Measurements from ENCODE around the gene IRF4.

Gene IRF4

DNA sequence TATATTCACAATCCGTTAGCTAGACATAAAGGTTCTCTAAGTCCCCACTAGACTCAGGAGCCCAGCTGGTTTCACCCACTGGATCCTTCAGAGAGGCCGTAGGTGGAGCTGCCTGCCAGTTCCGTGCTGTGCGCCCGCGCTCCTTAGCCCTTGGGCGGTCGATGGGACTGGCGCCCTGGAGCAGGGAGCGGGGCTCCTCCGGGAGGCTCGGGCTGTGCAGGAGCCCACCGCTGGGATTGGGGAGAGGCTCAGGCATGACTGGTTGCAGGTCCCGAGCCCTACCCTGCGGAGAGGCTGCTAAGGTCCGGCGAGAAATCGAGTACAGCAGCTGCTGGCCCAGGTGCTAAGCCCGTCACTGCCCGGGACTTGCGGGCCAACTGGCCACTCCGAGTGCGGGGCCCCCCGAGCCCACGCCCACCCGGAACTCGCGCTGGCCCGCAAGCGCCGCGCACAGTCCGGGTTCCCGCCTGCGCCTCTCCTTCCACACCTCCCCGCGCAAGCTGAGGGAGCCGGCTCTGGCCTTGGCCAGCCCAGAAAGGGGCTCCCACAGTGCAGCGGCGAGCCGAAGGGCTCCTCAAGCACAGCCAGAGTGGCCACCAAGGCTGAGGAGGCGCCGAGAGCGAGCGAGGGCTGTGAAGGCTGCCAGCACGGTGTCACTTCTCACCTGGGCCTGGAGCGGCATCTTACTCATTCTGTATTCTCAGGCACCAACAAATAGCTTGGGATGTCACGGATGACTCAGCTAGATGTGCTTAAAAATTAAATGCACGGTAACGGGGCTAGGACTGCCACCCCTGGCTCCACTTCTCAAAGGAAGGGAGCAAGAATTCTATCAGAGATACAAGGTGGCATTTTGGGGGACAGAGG is 44.1 kb downstream of the IRF4 start:
- ATAC-seq (ENCODE audit: low read depth) (no peak), DNase-seq (ENCODE audit: low spot score) (no peak)
- Histone ChIP-seq H3K9me3 (ENCODE audit: severe bottlenecking) (no peaks in the 10 kb centered on the region), H3K4me3 (ENCODE audit: severe bottlenecking) (no peak overlapping the region), H3K4me1 (ENCODE audit: insufficient read depth, poor library complexity, severe bottlenecking) (no peaks in the 10 kb centered on the region), H3K27ac (ENCODE audit: poor library complexity, severe bottlenecking) (no peak overlapping the region), H3K36me3 (ENCODE audit: low read depth) (no peaks in the 10 kb centered on the region), H3K27me3 (ENCODE audit: insufficient read depth, poor library complexity, severe bottlenecking) (peaks cover 3% of the 10 kb centered on the region)
- TF ChIP-seq, protein P1, sequence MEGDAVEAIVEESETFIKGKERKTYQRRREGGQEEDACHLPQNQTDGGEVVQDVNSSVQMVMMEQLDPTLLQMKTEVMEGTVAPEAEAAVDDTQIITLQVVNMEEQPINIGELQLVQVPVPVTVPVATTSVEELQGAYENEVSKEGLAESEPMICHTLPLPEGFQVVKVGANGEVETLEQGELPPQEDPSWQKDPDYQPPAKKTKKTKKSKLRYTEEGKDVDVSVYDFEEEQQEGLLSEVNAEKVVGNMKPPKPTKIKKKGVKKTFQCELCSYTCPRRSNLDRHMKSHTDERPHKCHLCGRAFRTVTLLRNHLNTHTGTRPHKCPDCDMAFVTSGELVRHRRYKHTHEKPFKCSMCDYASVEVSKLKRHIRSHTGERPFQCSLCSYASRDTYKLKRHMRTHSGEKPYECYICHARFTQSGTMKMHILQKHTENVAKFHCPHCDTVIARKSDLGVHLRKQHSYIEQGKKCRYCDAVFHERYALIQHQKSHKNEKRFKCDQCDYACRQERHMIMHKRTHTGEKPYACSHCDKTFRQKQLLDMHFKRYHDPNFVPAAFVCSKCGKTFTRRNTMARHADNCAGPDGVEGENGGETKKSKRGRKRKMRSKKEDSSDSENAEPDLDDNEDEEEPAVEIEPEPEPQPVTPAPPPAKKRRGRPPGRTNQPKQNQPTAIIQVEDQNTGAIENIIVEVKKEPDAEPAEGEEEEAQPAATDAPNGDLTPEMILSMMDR (IDR thresholded peaks at IDR 0.05; ENCODE audit: poor library complexity, severe bottlenecking), result no peak

DNA sequence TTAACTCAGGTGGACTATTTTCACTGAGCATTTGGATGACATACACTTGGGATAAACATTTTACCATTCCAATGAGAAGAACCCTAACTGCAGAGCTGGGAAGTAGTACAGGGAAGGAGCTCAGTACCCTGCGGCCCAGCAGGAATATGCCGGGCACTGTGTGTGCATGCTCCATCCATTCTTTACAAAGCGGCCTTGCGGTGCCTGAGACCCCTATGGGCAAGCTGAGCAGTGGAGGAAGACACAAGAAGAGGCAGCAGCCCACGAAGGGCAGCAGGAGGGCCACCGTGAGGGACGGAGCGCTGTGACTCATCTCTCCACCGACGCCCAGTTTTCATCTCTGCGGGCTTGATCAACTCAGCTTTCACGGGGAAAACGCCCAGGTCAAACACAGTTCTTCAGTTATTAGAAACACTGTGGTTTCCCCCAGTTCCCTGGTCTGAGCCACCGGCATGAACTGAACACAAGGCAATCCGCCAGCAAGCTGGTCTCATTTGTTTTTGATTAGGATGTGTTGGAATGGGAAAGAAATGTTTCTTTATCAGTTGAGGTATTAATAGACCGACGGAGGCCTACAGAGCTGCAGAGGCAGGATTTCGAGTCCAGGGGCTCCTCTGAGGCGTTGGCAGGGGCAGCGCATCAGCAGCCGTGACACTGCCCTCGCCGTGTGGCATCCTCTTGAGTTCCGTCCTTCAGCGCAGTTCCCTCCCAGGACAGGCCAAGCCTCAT is 44.9 kb downstream of the IRF4 start:
- no peak overlapping the region for H3K27ac ChIP-seq (ENCODE audit: poor library complexity, severe bottlenecking)
- H3K9me3 ChIP-seq (ENCODE audit: severe bottlenecking), result no peaks in the 10 kb centered on the region
- H3K36me3 ChIP-seq (ENCODE audit: low read depth), result no peaks in the 10 kb centered on the region
- H3K4me1 ChIP-seq (ENCODE audit: insufficient read depth, poor library complexity, severe bottlenecking), result no peaks in the 10 kb centered on the region
- TF ChIP-seq, protein P1 (IDR thresholded peaks at IDR 0.05; ENCODE audit: poor library complexity, severe bottlenecking), result no peak
- no peak for DNase-seq (ENCODE audit: low spot score)
- H3K27me3 ChIP-seq (ENCODE audit: insufficient read depth, poor library complexity, severe bottlenecking), result peaks cover 5% of the 10 kb centered on the region
- ATAC-seq (ENCODE audit: low read depth), result no peak
- no peak overlapping the region for H3K4me3 ChIP-seq (ENCODE audit: severe bottlenecking)

DNA sequence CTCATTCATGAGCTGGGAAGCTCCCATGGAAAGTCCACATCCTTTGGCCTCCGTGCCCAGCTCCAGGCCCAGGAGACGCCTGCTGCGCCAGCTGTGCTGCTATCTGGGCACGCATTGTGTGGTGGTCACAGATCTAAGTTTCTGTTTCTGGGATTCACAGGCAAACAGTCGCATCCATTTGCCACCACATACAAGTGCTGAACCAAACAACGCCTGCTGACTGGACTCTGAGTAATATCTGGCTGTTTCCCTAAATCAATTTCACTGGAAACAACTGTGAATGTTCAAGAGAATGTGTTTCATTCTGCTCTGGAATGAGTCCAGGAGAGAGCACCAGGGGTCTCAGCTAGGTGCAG is 45.5 kb downstream of the IRF4 start:
- DNase-seq (ENCODE audit: low spot score), result no peak
- H3K27ac ChIP-seq (ENCODE audit: poor library complexity, severe bottlenecking), result no peak overlapping the region
- H3K4me3 ChIP-seq (ENCODE audit: severe bottlenecking), result no peak overlapping the region
- H3K9me3 ChIP-seq (ENCODE audit: severe bottlenecking), result no peaks in the 10 kb centered on the region
- TF ChIP-seq, protein P1 (IDR thresholded peaks at IDR 0.05; ENCODE audit: poor library complexity, severe bottlenecking), result no peak
- H3K4me1 ChIP-seq (ENCODE audit: insufficient read depth, poor library complexity, severe bottlenecking), result no peaks in the 10 kb centered on the region
- H3K36me3 ChIP-seq (ENCODE audit: low read depth), result no peaks in the 10 kb centered on the region
- H3K27me3 ChIP-seq (ENCODE audit: insufficient read depth, poor library complexity, severe bottlenecking), result peaks cover 4% of the 10 kb centered on the region
- no peak for ATAC-seq (ENCODE audit: low read depth)

DNA sequence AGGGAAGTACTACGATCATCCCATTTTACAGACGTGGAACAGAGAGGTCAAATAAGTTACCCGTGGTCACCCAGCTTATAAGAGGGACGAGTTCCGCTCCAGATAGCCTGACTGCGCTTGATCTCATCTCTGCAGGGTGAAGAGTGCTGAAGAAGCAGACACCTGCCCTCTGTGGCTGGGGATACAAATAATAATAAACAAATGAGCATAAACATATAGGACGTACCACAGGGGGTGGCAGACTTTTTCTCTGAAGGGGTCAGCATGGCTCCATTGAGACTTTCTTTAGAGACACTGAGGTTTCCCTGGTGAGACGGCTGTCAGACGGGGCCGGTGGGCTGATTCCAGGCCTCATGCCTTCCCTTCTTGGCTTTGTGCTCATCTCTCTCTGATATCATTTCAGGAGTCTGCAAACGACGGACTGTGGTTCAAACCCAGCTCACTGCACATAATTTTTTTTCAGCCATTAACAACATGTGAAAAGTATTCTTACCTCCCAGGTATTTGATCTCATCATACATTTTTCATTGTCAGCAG is 47.1 kb downstream of the IRF4 start:
- no peak overlapping the region for H3K4me3 ChIP-seq (ENCODE audit: severe bottlenecking)
- DNase-seq (ENCODE audit: low spot score), result no peak
- no peaks in the 10 kb centered on the region for H3K4me1 ChIP-seq (ENCODE audit: insufficient read depth, poor library complexity, severe bottlenecking)
- TF ChIP-seq, protein P1 (IDR thresholded peaks at IDR 0.05; ENCODE audit: poor library complexity, severe bottlenecking), result no peak
- peaks cover 2% of the 10 kb centered on the region for H3K27me3 ChIP-seq (ENCODE audit: insufficient read depth, poor library complexity, severe bottlenecking)
- H3K36me3 ChIP-seq (ENCODE audit: low read depth), result no peaks in the 10 kb centered on the region
- no peak for ATAC-seq (ENCODE audit: low read depth)
- H3K27ac ChIP-seq (ENCODE audit: poor library complexity, severe bottlenecking), result no peak overlapping the region
- H3K9me3 ChIP-seq (ENCODE audit: severe bottlenecking), result no peaks in the 10 kb centered on the region

Data from RWPE2 (cell line).